ENCODE data around the gene CSNK2A1. TPM values are rescaled to one million over a fixed set of nuclear protein-coding genes. Genes with fewer than 3 reads are reported as not detected.
"Not testable (repeated sequence)": the region's sequence is repeated elsewhere in the genome, so short reads cannot be mapped to it uniquely, and the experiment has no call there.

Gene CSNK2A1
- polyA plus RNA-seq, 6 donors from 2014 or later = 47.4 to 78.4 (median 63.2) TPM

DNA sequence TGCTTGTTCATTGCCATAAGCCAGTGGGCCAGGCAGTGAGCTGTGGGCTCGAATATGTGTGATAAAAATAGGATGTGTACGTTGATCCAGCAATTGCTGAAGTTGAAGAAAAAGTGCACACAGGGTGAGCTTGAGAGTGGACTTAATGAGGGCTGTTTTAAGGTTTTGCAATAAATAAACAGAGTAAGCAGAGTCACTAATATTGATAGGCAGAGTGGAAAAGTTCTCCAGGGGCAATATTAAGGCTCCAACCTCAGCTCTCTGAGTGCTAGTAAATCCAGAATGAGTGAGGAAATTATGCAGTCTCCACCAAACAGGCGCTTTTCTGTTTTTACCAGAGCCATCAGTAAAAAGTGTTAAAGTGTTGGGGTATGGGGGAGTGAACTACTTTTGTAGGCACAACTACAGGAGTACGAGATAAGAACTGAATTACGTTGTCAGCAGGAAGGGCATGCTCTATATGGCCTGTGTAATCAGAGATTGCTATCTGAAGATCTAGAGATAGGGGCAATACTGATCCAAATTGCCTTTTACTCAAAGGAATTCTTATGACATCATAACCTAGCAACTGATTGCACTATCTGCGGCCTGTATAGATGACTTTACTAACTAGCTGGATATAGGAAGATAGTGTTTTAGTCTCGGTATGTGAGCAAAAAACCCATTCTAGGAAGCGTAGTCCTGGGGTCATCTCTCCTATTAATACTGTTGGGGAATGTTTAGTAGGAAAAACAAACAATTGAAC is 73.7 kb downstream of the CSNK2A1 start:
- H3K36me3 Mint-ChIP-seq = no peaks in the 10 kb centered on the region
- H3K9me3 Mint-ChIP-seq = peaks cover 0 to 20% (median 5%) of the 10 kb centered on the region in 7 donors
- DNase-seq (no peak), ATAC-seq (ENCODE audit: low read depth in 2 of 2) (no peak)
- H3K27me3 Mint-ChIP-seq = peaks cover 4 to 19% (median 5%) of the 10 kb centered on the region in 3 donors
- no peak overlapping the region for H3K4me3 Mint-ChIP-seq
- no peak overlapping the region for H3K27ac Mint-ChIP-seq
- H3K4me1 Mint-ChIP-seq = peaks cover 7 to 12% (median 12%) of the 10 kb centered on the region in 3 donors

DNA sequence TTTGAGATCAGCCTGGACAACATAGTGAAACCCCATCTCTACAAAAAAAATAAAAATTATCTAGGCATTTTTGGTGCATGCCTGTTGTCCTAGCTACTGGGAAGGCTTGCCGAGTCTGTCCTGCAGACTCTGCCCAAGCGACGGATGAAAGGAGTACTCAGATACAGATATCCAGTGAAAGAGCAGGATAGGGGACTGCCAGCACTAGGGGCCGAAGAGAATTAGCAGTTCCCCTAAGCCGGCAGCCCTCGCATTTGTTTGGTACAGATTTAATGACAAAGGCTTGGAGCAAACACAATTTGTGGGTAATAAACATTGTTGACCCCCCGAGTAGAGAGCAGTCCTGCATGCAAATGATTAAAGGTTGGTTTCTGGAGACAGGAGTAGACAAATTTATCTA is 75.8 kb downstream of the CSNK2A1 start:
- no peaks in the 10 kb centered on the region for H3K36me3 Mint-ChIP-seq
- ATAC-seq (ENCODE audit: low read depth in 2 of 2) (no peak), DNase-seq (no peak)
- peaks cover 4 to 19% (median 5%) of the 10 kb centered on the region in 3 donors for H3K27me3 Mint-ChIP-seq
- H3K4me1 Mint-ChIP-seq = peaks cover 7 to 11% (median 7%) of the 10 kb centered on the region in 3 donors
- H3K27ac Mint-ChIP-seq = no peak overlapping the region
- peaks cover 0 to 20% (median 5%) of the 10 kb centered on the region in 7 donors for H3K9me3 Mint-ChIP-seq
- H3K4me3 Mint-ChIP-seq = no peak overlapping the region

DNA sequence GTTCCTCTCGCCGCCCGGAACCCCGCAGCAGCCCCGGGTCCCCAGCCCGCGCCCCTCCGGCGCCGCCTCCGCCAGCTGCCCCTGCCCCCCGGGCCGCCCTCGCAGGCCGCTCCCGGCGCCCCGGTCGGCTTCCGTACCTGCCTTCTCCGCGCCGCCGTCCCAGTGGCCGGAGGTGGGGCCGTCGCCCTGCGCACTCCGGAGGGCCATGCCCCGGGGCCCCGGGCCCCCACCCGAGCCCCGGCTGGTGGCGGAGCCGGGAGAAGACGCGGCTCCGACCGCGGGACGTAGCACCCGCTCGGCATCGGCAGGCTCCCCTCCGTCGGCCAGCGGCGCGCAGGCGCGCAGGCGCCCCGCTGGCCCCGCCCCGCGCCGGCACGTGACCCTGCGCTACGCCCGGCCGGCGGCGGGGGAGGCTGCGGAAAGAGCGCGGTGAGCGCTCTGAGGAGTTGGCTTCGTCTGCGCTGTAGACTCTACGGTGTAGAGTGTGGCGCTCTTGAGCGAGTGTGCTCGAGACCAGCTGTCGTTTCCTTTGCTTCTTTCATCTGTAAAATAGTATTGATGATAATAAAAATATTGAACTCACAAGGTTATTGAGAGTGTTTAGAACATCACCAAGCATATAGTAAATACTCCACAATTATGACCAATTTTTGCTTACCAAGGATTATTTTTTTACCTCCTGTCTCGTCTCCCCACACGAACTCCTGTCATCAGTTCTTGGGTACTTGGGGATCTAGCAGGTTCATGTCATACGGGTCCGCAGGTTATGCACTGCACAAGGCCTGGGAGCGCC is 81.2 kb downstream of the CSNK2A1 start, which contains the start of gene TBC1D20:
TBC1D20 (minus strand) TSS at position 335 of the 793 bp plus-strand sequence; CDS start at position 207, 128 bp downstream.
- peak within 1 kb of the TSS; percentile 89 to 99 (median 97) for H3K4me3 Mint-ChIP-seq
- peaks cover 0 to 3% (median 0%) of the 10 kb centered on the region in 7 donors for H3K9me3 Mint-ChIP-seq
- H3K27ac Mint-ChIP-seq = peak within 1 kb of the TSS; percentile 78 to 98 (median 93)
- DNase-seq (peak; percentile 87), ATAC-seq (ENCODE audit: low read depth in 2 of 2) (peak; percentile 94 to 95)
- no peaks in the 10 kb centered on the region for H3K36me3 Mint-ChIP-seq
- H3K4me1 Mint-ChIP-seq = peaks cover 21 to 34% (median 28%) of the 10 kb centered on the region in 3 donors
- peaks cover 0 to 6% (median 4%) of the 10 kb centered on the region in 3 donors for H3K27me3 Mint-ChIP-seq

DNA sequence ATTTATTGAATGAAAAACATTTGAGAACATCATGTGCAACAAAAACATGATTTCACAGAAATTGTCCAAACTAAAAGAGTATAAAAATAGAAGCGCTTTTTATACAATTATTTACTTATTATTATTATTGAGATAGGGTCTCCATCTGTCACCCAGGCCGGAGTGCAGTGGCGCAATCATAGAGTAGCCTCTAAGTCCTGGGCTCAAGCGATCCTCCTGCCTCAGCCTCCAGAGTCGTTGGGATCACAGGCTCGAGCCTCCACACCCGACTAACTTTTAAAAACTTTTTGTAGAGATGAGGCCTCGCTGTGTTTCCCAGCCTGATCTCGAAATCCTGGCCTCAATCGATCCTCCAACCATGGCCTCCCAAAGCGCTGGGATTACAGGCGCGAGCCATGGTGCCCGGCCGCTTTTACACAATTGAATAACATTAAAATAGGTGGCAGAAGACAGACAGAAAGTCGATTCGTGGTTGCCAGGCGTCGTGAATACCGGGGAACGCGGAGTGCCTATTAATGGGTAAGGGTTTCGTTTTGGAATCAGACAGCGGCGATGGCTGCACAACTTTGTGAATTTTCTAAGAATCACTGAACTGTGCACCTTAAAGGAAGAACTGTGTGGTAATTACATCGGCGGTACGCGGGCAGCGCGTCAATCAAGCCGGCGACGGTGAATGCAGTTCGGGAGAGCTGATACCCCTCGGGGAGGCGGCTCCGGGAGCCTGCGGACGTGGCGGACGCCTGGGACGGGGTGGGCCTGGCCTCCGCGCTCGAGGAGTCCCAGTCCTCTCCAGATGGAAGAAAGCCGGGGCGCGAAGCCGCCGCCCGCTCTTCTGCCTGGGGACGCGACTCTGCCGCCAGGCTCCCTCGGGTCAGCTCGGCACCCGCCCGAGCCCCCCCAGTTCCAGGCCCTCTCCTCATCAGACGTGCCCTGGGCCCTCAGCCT is 82.1 kb downstream of the CSNK2A1 start:
- Mint-ChIP-seq H3K27me3 (peaks cover 0 to 3% (median 0%) of the 10 kb centered on the region in 3 donors), H3K27ac (peak overlapping the region; percentile 78 to 98 (median 90)), H3K36me3 (no peaks in the 10 kb centered on the region), H3K9me3 (no peaks in the 10 kb centered on the region), H3K4me1 (peaks cover 23 to 35% (median 31%) of the 10 kb centered on the region in 3 donors), H3K4me3 (peak overlapping the region; percentile 89 to 99 (median 97))
- ATAC-seq (ENCODE audit: low read depth in 2 of 2) (peak; percentile 28 to 29), DNase-seq (peak; percentile 51)

DNA sequence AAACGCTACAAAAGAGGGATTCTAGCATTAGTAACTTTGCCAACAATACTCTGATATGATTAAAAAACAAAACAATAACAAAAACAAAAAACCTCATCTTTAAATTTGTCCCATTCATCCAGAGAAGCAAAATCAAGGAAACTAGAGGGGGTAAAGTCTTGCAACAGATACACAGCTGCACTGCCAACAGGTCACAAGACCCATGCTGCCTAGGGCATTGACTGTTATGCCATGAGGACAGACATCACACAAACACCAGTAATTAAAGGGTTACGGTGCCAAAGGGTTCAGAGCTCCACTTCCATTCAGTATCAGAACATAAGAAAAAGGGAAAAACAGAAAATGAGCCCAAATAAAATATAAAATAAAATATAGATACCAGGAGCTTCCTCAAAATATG is 82.9 kb downstream of the CSNK2A1 start:
- peaks cover 27 to 40% (median 38%) of the 10 kb centered on the region in 3 donors for H3K4me1 Mint-ChIP-seq
- no peaks in the 10 kb centered on the region for H3K9me3 Mint-ChIP-seq
- H3K36me3 Mint-ChIP-seq = no peaks in the 10 kb centered on the region
- H3K4me3 Mint-ChIP-seq = peak overlapping the region in 7 of 8 donors; percentile 1 to 99 (median 66)
- H3K27ac Mint-ChIP-seq = peak overlapping the region in 1 of 6 donors; percentile 13
- DNase-seq = no peak
- no peak for ATAC-seq (ENCODE audit: low read depth in 2 of 2)
- peaks cover 0 to 3% (median 0%) of the 10 kb centered on the region in 3 donors for H3K27me3 Mint-ChIP-seq

DNA sequence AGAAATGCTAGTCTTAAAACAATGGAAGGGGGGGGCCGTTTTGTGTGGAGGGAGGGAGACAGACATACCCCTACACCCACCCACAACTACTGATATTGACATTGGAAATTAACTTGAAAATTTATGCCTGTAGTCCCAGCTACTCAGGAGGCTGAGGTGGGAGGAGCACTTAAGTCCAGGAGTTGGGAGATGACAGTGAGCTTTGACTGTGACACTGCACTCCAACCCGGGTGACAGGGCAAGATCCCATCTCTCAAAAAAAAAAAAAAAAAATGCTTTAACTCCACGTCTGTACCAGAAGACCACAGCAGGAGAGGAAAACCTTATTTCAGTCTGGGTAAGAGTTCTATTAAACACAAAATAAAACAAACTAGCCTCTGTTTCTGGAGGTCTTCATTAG is 83.4 kb downstream of the CSNK2A1 start:
- Mint-ChIP-seq H3K9me3 (no peaks in the 10 kb centered on the region), H3K27me3 (peaks cover 0 to 3% (median 0%) of the 10 kb centered on the region in 3 donors), H3K27ac (peak overlapping the region in 2 of 6 donors; percentile 38 to 62), H3K36me3 (no peaks in the 10 kb centered on the region), H3K4me1 (peaks cover 27 to 40% (median 38%) of the 10 kb centered on the region in 3 donors), H3K4me3 (peak overlapping the region in 5 of 8 donors; percentile 43 to 99 (median 72))
- DNase-seq (no peak), ATAC-seq (ENCODE audit: low read depth in 2 of 2) (no peak)

DNA sequence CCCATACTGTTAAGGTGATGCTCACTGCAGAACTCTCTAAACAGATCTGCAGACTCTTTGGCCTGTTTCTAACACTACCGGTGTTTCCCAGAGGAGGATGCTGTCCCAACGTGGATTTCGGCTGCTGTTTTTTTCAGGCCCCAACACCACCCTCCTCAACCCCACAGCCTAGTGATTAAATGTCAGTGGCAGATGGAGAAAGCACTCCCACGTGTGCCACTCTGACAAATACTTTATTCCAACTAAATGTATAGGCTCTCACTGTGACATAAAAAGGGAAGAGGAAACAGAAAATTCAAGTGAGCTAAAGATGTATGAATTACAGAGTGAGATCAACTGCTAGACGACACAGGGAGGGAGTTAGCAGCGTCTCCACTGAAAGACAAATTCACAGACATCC is 84.8 kb downstream of the CSNK2A1 start:
- peaks cover 0 to 3% (median 0%) of the 10 kb centered on the region in 3 donors for H3K27me3 Mint-ChIP-seq
- DNase-seq = no peak
- H3K4me1 Mint-ChIP-seq = peaks cover 27 to 40% (median 38%) of the 10 kb centered on the region in 3 donors
- no peak for ATAC-seq (ENCODE audit: low read depth in 2 of 2)
- H3K9me3 Mint-ChIP-seq = no peaks in the 10 kb centered on the region
- H3K27ac Mint-ChIP-seq = peak overlapping the region in 2 of 6 donors; percentile 41 to 92
- H3K4me3 Mint-ChIP-seq = peak overlapping the region in 1 of 8 donors; percentile 71
- H3K36me3 Mint-ChIP-seq = no peaks in the 10 kb centered on the region

DNA sequence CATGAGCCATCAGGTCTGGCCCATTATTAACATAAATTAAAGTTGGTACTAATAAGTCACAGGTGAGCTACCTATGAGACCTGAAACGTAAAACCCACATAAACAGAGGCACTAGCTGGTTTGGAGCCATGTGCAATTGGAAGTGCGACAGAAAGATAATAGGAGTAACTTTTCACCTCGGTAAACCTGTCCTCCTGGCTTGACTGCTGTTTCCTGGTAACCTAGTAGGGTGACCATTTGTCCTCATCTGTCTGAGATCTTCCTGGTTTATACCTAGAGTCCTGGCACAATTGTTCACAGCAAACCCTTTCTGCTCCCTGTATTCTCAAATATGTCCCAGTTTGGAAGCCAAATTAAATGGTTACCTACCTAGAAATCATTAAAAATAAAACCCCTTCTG is 88.6 kb downstream of the CSNK2A1 start:
- ATAC-seq (ENCODE audit: low read depth in 2 of 2) = no peak
- H3K27ac Mint-ChIP-seq = no peak overlapping the region
- no peaks in the 10 kb centered on the region for H3K36me3 Mint-ChIP-seq
- no peak for DNase-seq
- H3K27me3 Mint-ChIP-seq = no peaks in the 10 kb centered on the region
- no peaks in the 10 kb centered on the region for H3K9me3 Mint-ChIP-seq
- H3K4me3 Mint-ChIP-seq = peak overlapping the region in 1 of 8 donors; percentile 40
- peaks cover 16 to 23% (median 21%) of the 10 kb centered on the region in 3 donors for H3K4me1 Mint-ChIP-seq

DNA sequence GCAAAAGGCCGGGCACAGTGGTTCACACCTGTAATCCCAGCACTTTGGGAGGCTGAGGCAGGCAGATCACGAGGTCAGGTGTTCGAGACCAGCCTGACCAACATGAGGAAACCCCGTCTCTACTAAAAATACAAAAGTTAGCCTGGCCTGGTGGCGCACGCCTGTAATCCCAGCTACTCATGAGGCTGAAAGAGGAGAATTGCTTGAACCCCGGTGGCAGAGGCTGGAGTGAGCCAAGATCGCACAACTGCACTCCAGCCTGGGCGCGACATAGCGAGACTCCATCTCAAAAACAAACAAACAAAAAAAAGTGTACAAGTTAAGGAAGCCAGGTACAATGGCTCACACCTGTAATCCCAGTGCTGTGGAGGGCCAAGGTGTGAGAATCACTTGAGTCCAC is 91.6 kb downstream of the CSNK2A1 start:
- not testable (repeated sequence) for ATAC-seq (ENCODE audit: low read depth in 2 of 2); H3K9me3 Mint-ChIP-seq; H3K27me3 Mint-ChIP-seq; H3K36me3 Mint-ChIP-seq; DNase-seq; H3K4me3 Mint-ChIP-seq
- H3K4me1 Mint-ChIP-seq = peaks cover 4 to 13% (median 12%) of the 10 kb centered on the region in 3 donors
- H3K27ac Mint-ChIP-seq = peak overlapping the region in 1 of 6 donors; percentile 77

DNA sequence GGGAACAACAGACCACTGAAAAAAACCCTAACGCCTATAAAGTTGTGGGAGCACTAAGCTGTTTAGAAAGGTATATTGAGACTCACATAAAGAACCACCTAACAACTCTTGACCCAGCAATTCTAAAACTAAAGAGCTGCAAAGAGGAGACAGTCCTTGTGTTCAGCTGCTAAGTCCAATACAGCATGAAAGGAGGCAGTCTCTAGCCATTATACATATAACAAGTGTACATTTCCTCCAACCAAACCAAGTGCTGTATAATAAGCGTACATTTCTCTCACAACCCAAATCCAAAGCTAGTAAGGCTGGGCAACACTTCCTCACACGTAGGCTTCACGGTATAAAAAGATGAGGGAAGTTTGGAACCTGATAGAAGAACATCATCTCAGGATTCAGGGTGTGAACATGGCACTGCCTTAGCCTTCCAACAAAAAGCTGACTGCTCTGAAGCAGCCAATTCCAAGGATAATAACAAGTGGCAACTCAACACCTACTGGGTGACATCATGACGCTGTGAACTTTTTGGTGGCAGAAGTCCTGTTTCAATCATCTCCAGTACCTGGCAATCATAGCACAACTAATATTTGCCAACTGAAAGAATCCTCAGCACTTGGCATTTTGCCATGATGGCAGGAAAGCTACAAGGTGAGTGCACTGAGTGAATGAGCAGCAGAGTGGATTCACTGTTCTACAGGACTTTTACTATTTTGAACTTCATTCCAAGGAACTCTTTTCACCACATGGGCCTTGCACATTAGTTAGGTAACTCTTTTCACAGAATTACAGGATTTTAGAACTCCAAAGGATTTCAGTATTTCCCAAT is 97.9 kb downstream of the CSNK2A1 start:
- Mint-ChIP-seq H3K4me1 (peaks cover 0 to 9% (median 4%) of the 10 kb centered on the region in 3 donors), H3K9me3 (no peaks in the 10 kb centered on the region), H3K4me3 (no peak overlapping the region), H3K36me3 (peaks cover 24 to 26% of the 10 kb centered on the region in 2 donors), H3K27ac (no peak overlapping the region), H3K27me3 (no peaks in the 10 kb centered on the region)
- DNase-seq (no peak), ATAC-seq (ENCODE audit: low read depth in 2 of 2) (no peak)

DNA sequence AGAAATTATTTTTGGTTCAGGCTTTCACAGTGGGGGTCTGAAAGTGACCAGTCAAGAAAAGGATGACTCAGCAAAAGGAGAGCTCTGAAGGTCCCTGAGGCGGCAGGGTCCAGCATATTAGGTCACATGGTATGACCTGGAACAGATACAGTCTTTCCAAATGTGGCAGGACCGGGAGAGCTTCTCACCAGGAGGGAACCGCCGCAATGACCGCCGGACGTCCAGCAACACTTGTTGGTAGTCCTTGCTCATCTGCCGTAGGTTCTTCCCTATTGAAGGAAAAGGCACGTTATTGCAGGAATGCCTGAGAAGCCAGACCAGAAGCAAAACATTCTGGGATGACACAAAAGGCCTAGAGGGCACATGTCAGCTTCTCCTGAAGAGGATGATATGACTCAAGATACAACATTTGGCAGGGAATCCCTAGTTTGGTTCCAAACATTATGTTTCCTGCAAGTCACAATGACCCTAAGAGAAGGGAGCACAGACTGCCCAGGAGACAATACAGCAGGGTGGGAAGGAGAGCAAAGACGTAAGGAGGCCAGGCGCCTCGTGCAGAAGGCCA is 98.6 kb downstream of the CSNK2A1 start:
- Mint-ChIP-seq H3K4me3 (no peak overlapping the region), H3K27ac (peak overlapping the region in 1 of 6 donors; percentile 87), H3K27me3 (no peaks in the 10 kb centered on the region), H3K36me3 (peaks cover 24 to 26% of the 10 kb centered on the region in 2 donors), H3K4me1 (peaks cover 2 to 11% (median 5%) of the 10 kb centered on the region in 3 donors), H3K9me3 (no peaks in the 10 kb centered on the region)
- no peak for ATAC-seq (ENCODE audit: low read depth in 2 of 2)
- DNase-seq = no peak

DNA sequence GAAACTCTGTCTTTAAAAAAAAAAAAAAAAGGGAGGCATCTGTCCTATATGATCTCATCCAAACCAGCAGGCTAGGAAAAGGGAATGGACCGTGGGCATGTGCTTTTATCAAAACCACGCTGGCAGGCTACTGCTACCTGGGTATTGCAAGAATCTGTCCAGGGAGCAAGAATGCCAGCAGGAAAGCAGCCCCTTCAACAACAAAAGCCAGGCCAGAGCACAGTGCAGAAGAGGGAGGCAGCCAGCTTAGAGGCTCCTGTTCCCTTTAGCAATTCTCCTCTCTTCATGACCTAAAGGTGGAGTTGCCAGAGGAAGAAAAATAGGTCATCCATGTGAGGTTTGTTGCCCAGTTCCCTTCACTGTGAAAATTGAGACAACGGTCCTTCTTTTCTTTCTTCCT is 99.5 kb downstream of the CSNK2A1 start:
- DNase-seq (no peak), ATAC-seq (ENCODE audit: low read depth in 2 of 2) (no peak)
- H3K36me3 Mint-ChIP-seq = peaks cover 24 to 26% of the 10 kb centered on the region in 2 donors
- no peak overlapping the region for H3K27ac Mint-ChIP-seq
- H3K4me3 Mint-ChIP-seq = no peak overlapping the region
- no peaks in the 10 kb centered on the region for H3K9me3 Mint-ChIP-seq
- no peaks in the 10 kb centered on the region for H3K27me3 Mint-ChIP-seq
- peaks cover 10 to 18% (median 10%) of the 10 kb centered on the region in 3 donors for H3K4me1 Mint-ChIP-seq

Data from naive B cell (primary cell).